HepG2 (cell line): Measurements from ENCODE around the gene POLE. TPM values are rescaled to one million over a fixed set of nuclear protein-coding genes. Genes with fewer than 3 reads are reported as not detected.

Experiments
- ATAC-seq: fragments of 200-7000 bp; cut with Tn5 transposase; 3 replicates; pipeline ENCODE4 v1.9.1; 2020; ENCODE audit warnings: mild to moderate bottlenecking, moderate library complexity
- BruUV-seq: library from RNA; stranded (reverse); fragments of 400-500 nt; replicated peaks from 2 replicates; lab custom pipeline; 2021; lab: Mats Ljungman, UMichigan
- CTCF ChIA-PET: fragments of 300-600 bp; formaldehyde crosslinking; extraction: SDS; loops from one replicate; lab custom pipeline; 2021; ENCODE audit warnings: low total read pairs, inconsistent platforms, low intra/inter-chr PET ratio; lab: Yijun Ruan, JAX
- POLR2A ChIA-PET: fragments of 350-600 bp; sonication (Branson Sonifier 250); formaldehyde crosslinking; loops from one replicate; lab custom pipeline; 2020; ENCODE audit warnings: antibody characterized with exemption, inconsistent platforms; lab: Yijun Ruan, JAX
- DNase-seq: peaks from one replicate; pipeline ENCODE4 v3.0.0-alpha.2; 2015; ENCODE audit warnings: low spot score
- FAIRE-seq: peaks from 3 replicates; lab custom pipeline; 2011; peaks lifted over from hg19 to GRCh38; lab: Jason Lieb, UNC
- H2AFZ ChIP-seq: one replicate; pipeline ENCODE4 v1.6.1; 2011; ENCODE audit warnings: low read length, inconsistent platforms
- H3K27ac ChIP-seq: fragments of 300-600 bp; 3 replicates; pipeline ENCODE4 v1.8.0; 2011; ENCODE audit warnings: mixed run types, mild to moderate bottlenecking, mixed read lengths, low read length, inconsistent platforms; ENCODE audit not compliant: insufficient read depth; ENCODE audit errors: extremely low read length
- H3K27me3 ChIP-seq, 2 experiments: fragments of 200-600 bp in 1 of 2; 2 replicates in 1 of 2; 3 replicates in 1 of 2; pipeline versions ENCODE4 v1.6.0 to v1.8.0; 2011; ENCODE audit warnings: low read length in 2 of 2, mild to moderate bottlenecking in 2 of 2, moderate library complexity in 2 of 2, inconsistent platforms in 1 of 2; ENCODE audit not compliant: insufficient read depth in 2 of 2, control insufficient read depth in 1 of 2
- H3K36me3 ChIP-seq, 2 experiments: fragments of 200-600 bp in 1 of 2; replicated peaks in 1 of 2; 2 replicates in 1 of 2; 3 replicates in 1 of 2; pipeline versions ENCODE4 v1.5.1 to v1.8.0; 2011; ENCODE audit warnings: low read length in 2 of 2, inconsistent platforms in 1 of 2; ENCODE audit not compliant: insufficient read depth in 2 of 2, control insufficient read depth in 1 of 2
- H3K4me1 ChIP-seq: 2 replicates; pipeline ENCODE4 v1.5.1; 2012; ENCODE audit warnings: low read length, inconsistent platforms; ENCODE audit not compliant: insufficient read depth
- H3K4me2 ChIP-seq: 2 replicates; pipeline ENCODE4 v1.6.0; 2011; ENCODE audit warnings: low read depth, low read length, inconsistent platforms
- H3K4me3 ChIP-seq, 3 experiments: fragments of 200-600 bp in 1 of 3; sonication (generic), shearing (Covaris generic) in 1 of 3; replicated peaks in 1 of 3; 2 replicates each; pipeline ENCODE4 v1.5.1; 2011 to 2016; ENCODE audit warnings: low read length in 3 of 3, inconsistent platforms in 2 of 3, low read depth in 2 of 3, mild to moderate bottlenecking in 2 of 3, control low read depth in 1 of 3, mixed read lengths in 1 of 3; ENCODE audit not compliant: insufficient read depth in 1 of 3
- H3K79me2 ChIP-seq: one replicate; pipeline ENCODE4 v1.6.1; 2011; ENCODE audit warnings: low read length, inconsistent platforms; ENCODE audit not compliant: insufficient read depth
- H3K9ac ChIP-seq: 2 replicates; pipeline ENCODE4 v1.6.0; 2011; ENCODE audit warnings: mild to moderate bottlenecking, low read depth, low read length, inconsistent platforms; ENCODE audit not compliant: insufficient read depth
- H3K9me3 ChIP-seq: 2 replicates; pipeline ENCODE4 v1.5.1; 2012; ENCODE audit warnings: mild to moderate bottlenecking, low read length
- H4K20me1 ChIP-seq: 2 replicates; pipeline ENCODE4 v1.6.0; 2011; ENCODE audit warnings: inconsistent platforms, mild to moderate bottlenecking, low read length, moderate library complexity; ENCODE audit not compliant: insufficient read depth
- HES4 ChIP-seq: sonication (generic); formaldehyde crosslinking; IDR thresholded peaks from 2 replicates; pipeline ENCODE4 v1.9.0; 2021; ENCODE audit warnings: mild to moderate bottlenecking, missing genetic modification reagents, borderline replicate concordance
- KAT8 ChIP-seq: IDR thresholded peaks from 2 replicates; pipeline ENCODE4 v1.6.1; 2016; ENCODE audit warnings: missing genetic modification reagents, missing compliant biosample characterization
- MXI1 ChIP-seq: IDR thresholded peaks from 3 replicates; pipeline ENCODE4 v1.6.1; 2012; ENCODE audit warnings: low read depth, low read length, inconsistent platforms, borderline replicate concordance
- SALL1 ChIP-seq: sonication (generic); formaldehyde crosslinking; IDR thresholded peaks from 2 replicates; pipeline ENCODE4 v1.8.0; 2022; ENCODE audit warnings: mild to moderate bottlenecking, missing genetic modification reagents
- SAP130 ChIP-seq: IDR thresholded peaks from 2 replicates; pipeline ENCODE4 v1.6.1; 2016; ENCODE audit warnings: low read depth
- SP5 ChIP-seq: IDR thresholded peaks from 2 replicates; pipeline ENCODE4 v1.6.1; 2016; ENCODE audit warnings: low read depth, borderline replicate concordance
- ZNF232 ChIP-seq: sonication (generic); formaldehyde crosslinking; IDR thresholded peaks from 2 replicates; pipeline ENCODE4 v1.4.0; 2020; ENCODE audit warnings: missing genetic modification reagents, borderline replicate concordance
- WGBS: methylation state at CpG from one replicate; pipeline ENCODE4 v1.1.6; 2017; ENCODE audit warnings: low lambda C conversion rate; 5-methylcytosine and 5-hydroxymethylcytosine counted together
- in situ Hi-C: cut with HindIII; loops from 2 replicates; pipeline ENCODE4 v1.10.0; 2017; ENCODE audit warnings: low pct_unique_long_range_greater_than_20kb; ENCODE audit not compliant: extremely low pct_ligation_motif_present
- intact Hi-C: fragments of 100-400 bp; cut with micrococcal nuclease; formaldehyde crosslinking; loops from one replicate; pipeline ENCODE4 v1.10.0; 2022; ENCODE audit not compliant: unreplicated experiment
- polyA plus RNA-seq, 8 experiments: library from polyadenylated mRNA; depleted of rRNA in 3 of 8; stranded (reverse) in 7 of 8; unstranded in 1 of 8; fragments of >200 nt; fragmentation: Illumina TruSeq in 4 of 8; extraction: Trizol in 4 of 8; gene quantifications; 2 replicates each; pipeline versions ENCODE4 v1.2.1 to v1.2.3, GENCODE V29; 2011 to 2016; ENCODE audit warnings: low read depth in 4 of 8, missing spikeins in 1 of 8, mixed read lengths in 1 of 8; ENCODE audit not compliant: insufficient read depth in 1 of 8
- total RNA-seq, 5 experiments: library from RNA; depleted of rRNA; stranded (reverse); fragments of >200 nt; fragmentation: Illumina TruSeq; extraction: Trizol; gene quantifications; 2 replicates each; pipeline ENCODE4 v1.2.3, GENCODE V29; 2016; ENCODE audit warnings: low read depth in 1 of 5
- TF ChIP-seq, protein P1 (sequence below): sonication (generic); formaldehyde crosslinking; IDR thresholded peaks from 2 replicates; pipeline ENCODE4 v1.5.0; 2020; ENCODE audit warnings: mild to moderate bottlenecking, missing genetic modification reagents
- TF ChIP-seq, protein P2 (sequence below): IDR thresholded peaks from 2 replicates; pipeline ENCODE4 v1.6.1; 2016; ENCODE audit warnings: mild to moderate bottlenecking
- TF ChIP-seq, protein P3 (sequence below): sonication (generic); formaldehyde crosslinking; IDR thresholded peaks from 2 replicates; pipeline ENCODE4 v1.5.1; 2020; ENCODE audit warnings: mild to moderate bottlenecking, missing genetic modification reagents, moderate library complexity

The POLE gene
- total and polyA plus RNA-seq, 2 of the 13 experiments (the other 11 are each of a cell fraction or from before 2014, with no cell fraction given), result 25.3 to 52.2 TPM

DNA sequence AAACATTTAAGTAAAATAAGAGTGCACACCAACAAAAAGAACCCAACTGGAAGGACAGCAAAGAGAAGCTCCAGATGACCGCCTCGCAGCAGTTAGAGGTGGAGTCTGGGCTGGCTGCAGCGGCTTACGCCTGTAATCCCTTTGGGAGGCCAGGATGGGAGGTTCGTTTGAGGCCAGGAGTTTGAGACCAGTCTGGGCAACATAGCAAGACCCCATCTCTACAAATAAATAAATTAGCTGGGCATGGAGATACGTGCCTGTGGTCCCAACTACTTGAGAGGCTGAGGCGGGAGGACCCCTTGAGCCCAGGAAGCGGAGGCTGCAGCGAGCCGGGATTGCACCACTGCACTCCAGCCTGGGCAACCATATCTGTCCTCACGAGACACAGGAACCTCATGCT lies 92.0 kb downstream of the POLE start:
- no peak overlapping the region for H3K4me3 ChIP-seq
- no peak overlapping the region for H2AFZ ChIP-seq
- DNase-seq (no peak), FAIRE-seq (no peak)
- H3K4me1 ChIP-seq, result peaks cover 20% of the 10 kb centered on the region
- H3K79me2 ChIP-seq, result no peaks in the 10 kb centered on the region
- CTCF ChIA-PET, result no interaction called here
- no peak for TF ChIP-seq HES4 (CRISPR knock-in tag)
- TF ChIP-seq, protein P1, sequence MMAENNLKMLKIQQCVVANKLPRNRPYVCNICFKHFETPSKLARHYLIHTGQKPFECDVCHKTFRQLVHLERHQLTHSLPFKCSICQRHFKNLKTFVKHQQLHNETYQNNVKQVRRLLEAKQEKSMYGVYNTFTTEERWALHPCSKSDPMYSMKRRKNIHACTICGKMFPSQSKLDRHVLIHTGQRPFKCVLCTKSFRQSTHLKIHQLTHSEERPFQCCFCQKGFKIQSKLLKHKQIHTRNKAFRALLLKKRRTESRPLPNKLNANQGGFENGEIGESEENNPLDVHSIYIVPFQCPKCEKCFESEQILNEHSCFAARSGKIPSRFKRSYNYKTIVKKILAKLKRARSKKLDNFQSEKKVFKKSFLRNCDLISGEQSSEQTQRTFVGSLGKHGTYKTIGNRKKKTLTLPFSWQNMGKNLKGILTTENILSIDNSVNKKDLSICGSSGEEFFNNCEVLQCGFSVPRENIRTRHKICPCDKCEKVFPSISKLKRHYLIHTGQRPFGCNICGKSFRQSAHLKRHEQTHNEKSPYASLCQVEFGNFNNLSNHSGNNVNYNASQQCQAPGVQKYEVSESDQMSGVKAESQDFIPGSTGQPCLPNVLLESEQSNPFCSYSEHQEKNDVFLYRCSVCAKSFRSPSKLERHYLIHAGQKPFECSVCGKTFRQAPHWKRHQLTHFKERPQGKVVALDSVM (CRISPR knock-in tag), result peak; percentile 31; the same call in 1 of the 2 replicates
- TF ChIP-seq, all 625 proteins: peak for 1
- Histone ChIP-seq H3K27ac (no peak overlapping the region), H4K20me1 (no peaks in the 10 kb centered on the region), H3K27me3 (peaks cover 7 to 42% of the 10 kb centered on the region in 2 experiments; a peak in 4 of 5 replicates), H3K9me3 (no peaks in the 10 kb centered on the region), H3K4me2 (no peak overlapping the region), H3K36me3 (no peaks in the 10 kb centered on the region), H3K9ac (no peak overlapping the region)
- 53% methylated on average over 11 of the region's 11 CpGs for WGBS
- BruUV-seq, result no TSS peak
- intact Hi-C loops, result no loop called here
- POLR2A ChIA-PET, result no interaction called here
- ATAC-seq, result no peak
- in situ Hi-C loops, result no loop called here

DNA sequence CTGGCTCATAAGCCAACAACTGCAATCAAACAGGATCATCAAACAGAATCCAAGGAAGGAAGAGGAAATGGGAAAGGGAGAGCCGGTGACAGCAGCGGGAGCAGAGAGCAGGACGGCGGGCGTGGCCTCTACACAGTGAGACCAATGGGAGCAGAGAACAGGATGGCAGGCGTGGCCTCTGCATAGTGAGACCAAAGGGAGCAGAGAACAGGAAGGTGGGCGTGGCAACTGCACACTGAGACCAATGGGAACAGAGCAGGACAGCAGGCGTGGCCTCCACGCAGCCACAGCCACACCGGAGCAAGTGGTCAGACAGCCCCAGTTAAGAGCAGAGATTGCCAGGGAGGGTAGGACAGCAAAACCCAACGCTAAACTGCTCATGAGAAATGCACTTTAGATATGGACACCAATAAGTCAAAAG lies 93.2 kb downstream of the POLE start:
- POLR2A ChIA-PET, result no interaction called here
- no TSS peak for BruUV-seq
- H2AFZ ChIP-seq, result no peak overlapping the region
- TF ChIP-seq ZNF232 (no peak), SP5 (peak; percentile 38; the same call in 1 of the 2 replicates), SAP130 (CRISPR knock-in tag) (peak; percentile 62), MXI1 (peak; percentile 79; the same call in 1 of the 3 replicates), SALL1 (peak; percentile 32; the same call in 1 of the 2 replicates), KAT8 (peak; percentile 21; the same call in 1 of the 2 replicates)
- TF ChIP-seq, protein P2, sequence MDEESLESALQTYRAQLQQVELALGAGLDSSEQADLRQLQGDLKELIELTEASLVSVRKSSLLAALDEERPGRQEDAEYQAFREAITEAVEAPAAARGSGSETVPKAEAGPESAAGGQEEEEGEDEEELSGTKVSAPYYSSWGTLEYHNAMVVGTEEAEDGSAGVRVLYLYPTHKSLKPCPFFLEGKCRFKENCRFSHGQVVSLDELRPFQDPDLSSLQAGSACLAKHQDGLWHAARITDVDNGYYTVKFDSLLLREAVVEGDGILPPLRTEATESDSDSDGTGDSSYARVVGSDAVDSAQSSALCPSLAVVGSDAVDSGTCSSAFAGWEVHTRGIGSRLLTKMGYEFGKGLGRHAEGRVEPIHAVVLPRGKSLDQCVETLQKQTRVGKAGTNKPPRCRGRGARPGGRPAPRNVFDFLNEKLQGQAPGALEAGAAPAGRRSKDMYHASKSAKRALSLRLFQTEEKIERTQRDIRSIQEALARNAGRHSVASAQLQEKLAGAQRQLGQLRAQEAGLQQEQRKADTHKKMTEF, result 0 out of 2 replicates have a peak, but pooled peaks have one; percentile 11
- TF ChIP-seq, protein P3, sequence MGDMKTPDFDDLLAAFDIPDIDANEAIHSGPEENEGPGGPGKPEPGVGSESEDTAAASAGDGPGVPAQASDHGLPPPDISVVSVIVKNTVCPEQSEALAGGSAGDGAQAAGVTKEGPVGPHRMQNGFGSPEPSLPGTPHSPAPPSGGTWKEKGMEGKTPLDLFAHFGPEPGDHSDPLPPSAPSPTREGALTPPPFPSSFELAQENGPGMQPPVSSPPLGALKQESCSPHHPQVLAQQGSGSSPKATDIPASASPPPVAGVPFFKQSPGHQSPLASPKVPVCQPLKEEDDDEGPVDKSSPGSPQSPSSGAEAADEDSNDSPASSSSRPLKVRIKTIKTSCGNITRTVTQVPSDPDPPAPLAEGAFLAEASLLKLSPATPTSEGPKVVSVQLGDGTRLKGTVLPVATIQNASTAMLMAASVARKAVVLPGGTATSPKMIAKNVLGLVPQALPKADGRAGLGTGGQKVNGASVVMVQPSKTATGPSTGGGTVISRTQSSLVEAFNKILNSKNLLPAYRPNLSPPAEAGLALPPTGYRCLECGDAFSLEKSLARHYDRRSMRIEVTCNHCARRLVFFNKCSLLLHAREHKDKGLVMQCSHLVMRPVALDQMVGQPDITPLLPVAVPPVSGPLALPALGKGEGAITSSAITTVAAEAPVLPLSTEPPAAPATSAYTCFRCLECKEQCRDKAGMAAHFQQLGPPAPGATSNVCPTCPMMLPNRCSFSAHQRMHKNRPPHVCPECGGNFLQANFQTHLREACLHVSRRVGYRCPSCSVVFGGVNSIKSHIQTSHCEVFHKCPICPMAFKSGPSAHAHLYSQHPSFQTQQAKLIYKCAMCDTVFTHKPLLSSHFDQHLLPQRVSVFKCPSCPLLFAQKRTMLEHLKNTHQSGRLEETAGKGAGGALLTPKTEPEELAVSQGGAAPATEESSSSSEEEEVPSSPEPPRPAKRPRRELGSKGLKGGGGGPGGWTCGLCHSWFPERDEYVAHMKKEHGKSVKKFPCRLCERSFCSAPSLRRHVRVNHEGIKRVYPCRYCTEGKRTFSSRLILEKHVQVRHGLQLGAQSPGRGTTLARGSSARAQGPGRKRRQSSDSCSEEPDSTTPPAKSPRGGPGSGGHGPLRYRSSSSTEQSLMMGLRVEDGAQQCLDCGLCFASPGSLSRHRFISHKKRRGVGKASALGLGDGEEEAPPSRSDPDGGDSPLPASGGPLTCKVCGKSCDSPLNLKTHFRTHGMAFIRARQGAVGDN (CRISPR knock-in tag), result peak; percentile 50

More for the DNA sequence above, 93.2 kb downstream of the POLE start:
- Histone ChIP-seq H3K4me3 (peak overlapping the region in 1 of 3 experiments; percentile 44; a peak in 2 of 6 replicates), H3K9me3 (no peaks in the 10 kb centered on the region), H3K9ac (no peak overlapping the region), H3K27me3 (peaks cover 9 to 50% of the 10 kb centered on the region in 2 experiments; a peak in 4 of 5 replicates), H3K79me2 (no peaks in the 10 kb centered on the region), H4K20me1 (no peaks in the 10 kb centered on the region), H3K4me2 (peak overlapping the region; percentile 60), H3K4me1 (peaks cover 13% of the 10 kb centered on the region), H3K27ac (no peak overlapping the region), H3K36me3 (no peaks in the 10 kb centered on the region)
- WGBS, result under 1% methylated on average over 11 of the region's 11 CpGs
- ATAC-seq, result peak; percentile 99
- in situ Hi-C loops (no loop called here), intact Hi-C loops (loop anchor here (1.0 kb wide), 1 partner anchor 15 kb away; no protein-coding TSS in a partner anchor)
- FAIRE-seq, result peak; percentile 96
- CTCF ChIA-PET, result no interaction called here
- peak; percentile 96 for DNase-seq
